Esophagus squamous epithelium (tissue), 4 donors: Measurements from ENCODE around the gene TCF23.

ENCODE experiments used
- POLR2A ChIP-seq, 4 donors: fragments of 450-650 bp; IDR thresholded peaks; one replicate each; pipeline ENCODE4 v1.6.1; 2017; ENCODE audit warnings: antibody characterized with exemption in 4 of 4, mild to moderate bottlenecking in 4 of 4, moderate library complexity in 3 of 4
- TF ChIP-seq, protein P1 (sequence below), 6 experiments: fragments of 450-650 bp in 4 of 6; fragments of 200-600 bp in 2 of 6; sonication (generic) in 2 of 6; IDR thresholded peaks; one replicate each; pipeline ENCODE4 v1.5.1; 2016 to 2019; ENCODE audit warnings: antibody characterized with exemption in 6 of 6, mild to moderate bottlenecking in 4 of 6, moderate library complexity in 4 of 6

DNA sequence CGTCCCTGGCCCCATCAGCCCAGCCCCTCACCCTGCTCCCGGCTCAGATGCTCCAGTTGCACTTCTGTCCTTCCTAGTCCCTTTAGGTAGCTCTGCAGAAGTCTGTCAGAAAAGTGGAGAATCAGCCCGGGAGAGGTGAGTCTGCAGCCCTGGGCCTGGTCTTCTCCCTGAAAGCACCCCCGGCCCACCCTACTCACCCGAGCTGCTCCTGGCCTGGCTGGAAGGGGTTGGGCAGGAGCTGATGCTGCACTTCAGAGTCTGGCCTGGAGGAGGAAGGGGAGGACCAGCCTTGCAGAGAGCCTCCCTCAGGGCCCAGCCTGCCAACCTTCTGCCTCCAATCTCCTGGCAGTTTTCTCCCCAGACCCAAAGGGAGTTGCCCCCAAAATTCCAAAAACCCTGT lies 46.5 kb upstream of the TCF23 start:
- TF ChIP-seq, protein P1, sequence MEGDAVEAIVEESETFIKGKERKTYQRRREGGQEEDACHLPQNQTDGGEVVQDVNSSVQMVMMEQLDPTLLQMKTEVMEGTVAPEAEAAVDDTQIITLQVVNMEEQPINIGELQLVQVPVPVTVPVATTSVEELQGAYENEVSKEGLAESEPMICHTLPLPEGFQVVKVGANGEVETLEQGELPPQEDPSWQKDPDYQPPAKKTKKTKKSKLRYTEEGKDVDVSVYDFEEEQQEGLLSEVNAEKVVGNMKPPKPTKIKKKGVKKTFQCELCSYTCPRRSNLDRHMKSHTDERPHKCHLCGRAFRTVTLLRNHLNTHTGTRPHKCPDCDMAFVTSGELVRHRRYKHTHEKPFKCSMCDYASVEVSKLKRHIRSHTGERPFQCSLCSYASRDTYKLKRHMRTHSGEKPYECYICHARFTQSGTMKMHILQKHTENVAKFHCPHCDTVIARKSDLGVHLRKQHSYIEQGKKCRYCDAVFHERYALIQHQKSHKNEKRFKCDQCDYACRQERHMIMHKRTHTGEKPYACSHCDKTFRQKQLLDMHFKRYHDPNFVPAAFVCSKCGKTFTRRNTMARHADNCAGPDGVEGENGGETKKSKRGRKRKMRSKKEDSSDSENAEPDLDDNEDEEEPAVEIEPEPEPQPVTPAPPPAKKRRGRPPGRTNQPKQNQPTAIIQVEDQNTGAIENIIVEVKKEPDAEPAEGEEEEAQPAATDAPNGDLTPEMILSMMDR (IDR thresholded peaks at IDR 0.05) = no peak
- no peak for TF ChIP-seq POLR2A (IDR thresholded peaks at IDR 0.05)
